Kidney glomerular epithelial cell (primary cell): ENCODE measurements around the gene CABS1.

ENCODE experiments used
- DNase-seq: peaks from one replicate; lab custom pipeline; 2025; lab: John Stamatoyannopoulos, UW

CABS1 gene

DNA sequence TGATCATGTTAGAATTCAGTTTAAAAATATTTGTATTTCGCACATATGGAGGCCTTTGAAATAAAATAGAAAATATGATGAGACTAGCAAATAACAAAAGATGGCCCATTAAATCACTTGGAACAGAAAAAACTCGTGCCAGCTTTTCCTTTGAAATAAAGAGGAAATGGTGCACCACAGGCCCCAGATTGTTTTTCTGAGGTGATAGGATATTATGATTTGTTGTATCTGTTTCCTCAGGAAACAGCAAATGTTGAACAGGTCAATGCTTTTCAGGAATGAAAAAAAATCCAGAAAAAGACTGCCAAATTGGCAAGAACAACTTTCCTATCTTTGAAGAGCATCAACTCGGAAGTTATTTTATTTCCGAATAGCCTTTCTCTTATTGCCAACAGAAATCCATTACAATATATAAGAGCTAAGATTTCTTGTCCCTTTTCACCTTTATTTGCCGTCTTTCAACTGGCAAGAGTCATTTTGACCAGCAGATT, 48.0 kb downstream of the CABS1 start, which contains the start of gene SMR3B:
Gene SMR3B (plus strand): TSS at position 441 of the 491 bp plus-strand sequence. CDS start 1,380 bp downstream, outside the sequence.
- DNase-seq = no peak
